GM18907 (cell line): ENCODE results near the gene TBL1XR1.
A peak's percentile ranks its signal among the peaks of the same experiment; 100 is the strongest.

Experiments used
- ATAC-seq: cut with Tn5 transposase; IDR thresholded peaks from one replicate; pipeline ENCODE4 v1.9.1; 2021; ENCODE audit warnings: mild to moderate bottlenecking, moderate library complexity; ENCODE audit not compliant: unreplicated experiment

The TBL1XR1 gene

DNA sequence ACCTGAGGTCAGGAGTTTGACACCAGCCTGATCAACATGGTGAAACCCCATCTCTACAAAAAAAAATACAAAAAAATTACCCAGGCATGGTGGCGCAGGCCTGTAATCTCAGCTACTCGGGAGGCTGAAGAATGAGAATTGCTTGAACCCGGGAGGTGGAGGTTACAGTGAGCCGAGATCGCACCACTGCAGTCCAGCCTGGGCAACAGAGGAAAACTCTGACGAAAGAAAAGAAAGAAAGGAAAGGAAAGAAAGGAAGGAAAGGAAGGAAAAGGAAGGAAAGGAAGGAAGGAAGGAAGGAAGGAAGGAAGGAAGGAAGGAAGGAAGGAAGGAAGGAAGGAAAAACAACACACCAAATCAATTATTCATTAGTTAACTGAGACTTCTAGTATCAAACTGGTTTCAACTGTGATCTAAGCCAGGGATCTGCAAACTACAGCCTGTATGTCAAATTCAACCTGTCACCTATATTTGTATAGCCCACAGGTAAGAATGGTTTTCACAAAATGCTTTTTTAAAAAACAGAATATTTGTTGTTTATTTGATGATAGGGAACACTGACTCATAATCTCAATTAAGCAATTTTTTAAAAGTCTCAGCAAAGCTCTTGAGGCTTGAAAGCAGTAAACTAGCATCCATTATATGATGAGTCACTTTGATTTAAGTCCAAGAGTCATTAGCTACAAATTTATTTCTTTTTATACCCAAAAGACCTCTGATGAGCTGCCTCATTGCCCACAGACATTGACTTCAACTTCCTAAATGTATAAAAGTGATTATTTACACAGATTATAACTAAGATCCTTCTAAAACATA is 127.6 kb downstream of the TBL1XR1 start:
- ATAC-seq: no peak

- no peak for ATAC-seq
Observed at GRCh38 chr3:177068967-177069366, 128.3 kb downstream of the TBL1XR1 start.

- ATAC-seq: no peak
Observed at GRCh38 chr3:177066068-177066467, 131.2 kb downstream of the TBL1XR1 start.

- no peak for ATAC-seq
Observed at GRCh38 chr3:177065285-177066033, 131.8 kb downstream of the TBL1XR1 start.

DNA sequence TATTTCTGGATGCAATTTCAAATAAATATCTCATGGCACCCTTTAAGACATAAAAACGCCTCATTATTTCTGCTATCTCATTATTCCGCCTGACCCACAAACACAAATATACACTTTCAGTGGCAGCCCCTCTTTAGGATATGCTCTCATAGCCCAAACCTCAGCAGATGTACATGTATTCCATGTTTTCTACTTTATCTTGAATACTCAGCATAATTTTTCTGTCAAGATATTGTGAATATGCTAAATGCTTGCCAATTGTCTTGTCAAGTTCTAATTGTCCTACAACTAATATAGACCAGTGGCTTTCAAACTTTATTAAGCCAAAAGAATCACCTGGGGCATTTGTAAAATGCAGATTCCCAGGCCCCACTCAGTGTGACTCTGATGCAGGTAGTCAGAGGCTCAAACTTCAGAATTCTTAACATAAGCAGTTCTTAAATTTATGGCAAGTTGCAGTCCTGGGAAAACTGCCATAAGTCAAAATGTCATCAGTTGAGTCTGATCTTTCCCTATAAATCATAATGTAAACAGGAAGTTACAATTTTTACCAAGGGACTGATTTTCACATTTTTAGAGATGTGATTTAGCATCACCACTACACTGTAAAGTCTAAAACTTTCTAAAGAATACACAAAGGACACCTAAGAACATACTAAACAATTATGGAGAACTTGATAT is 135.1 kb downstream of the TBL1XR1 start:
- no peak for ATAC-seq

GRCh38 chr3:177061369-177061768 is 135.9 kb downstream of the TBL1XR1 start:
- no peak for ATAC-seq

- ATAC-seq: no peak
Observed at GRCh38 chr3:177060492-177060891, 136.8 kb downstream of the TBL1XR1 start.

- no peak for ATAC-seq
Observed at GRCh38 chr3:177058648-177059047, 138.6 kb downstream of the TBL1XR1 start.

DNA sequence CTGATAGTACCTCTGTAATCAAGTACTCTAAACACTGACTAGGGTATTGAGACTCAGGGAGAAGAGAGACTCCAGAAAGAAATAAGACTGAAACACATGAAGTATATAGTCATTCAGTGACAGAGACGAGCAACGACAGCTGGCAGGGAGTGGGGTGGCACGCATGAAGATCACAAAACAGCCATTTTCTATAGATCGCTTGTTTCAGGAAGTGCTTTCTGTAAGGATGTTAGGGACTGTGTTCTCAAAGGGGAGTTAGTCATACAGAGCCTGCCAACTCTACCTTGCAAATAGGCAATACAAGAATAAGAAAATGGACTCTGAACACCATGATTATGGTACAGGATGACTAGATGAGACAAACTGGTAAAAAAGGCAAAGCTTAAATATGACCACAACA is 139.5 kb downstream of the TBL1XR1 start:
- peak; percentile 98 for ATAC-seq

DNA sequence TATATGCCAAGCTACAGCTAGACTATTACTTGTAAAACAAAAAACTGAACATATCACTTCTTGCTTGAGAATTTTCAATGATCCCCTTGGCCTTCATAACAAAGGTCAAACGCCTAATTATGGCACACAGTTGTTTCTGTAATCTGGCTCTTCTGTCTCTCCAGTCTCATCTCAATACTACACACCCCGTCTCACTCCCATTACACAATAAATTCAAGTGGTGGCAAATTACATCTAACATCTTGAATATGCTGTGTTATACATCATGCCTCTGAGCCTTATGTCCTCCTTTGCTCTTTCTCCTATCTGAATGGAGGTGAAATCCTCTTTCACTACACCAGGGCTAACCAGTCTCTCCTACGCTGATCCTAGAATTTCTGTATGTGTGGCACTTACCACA is 140.4 kb downstream of the TBL1XR1 start:
- ATAC-seq: no peak

GRCh38 chr3:177055605-177056571 is 141.4 kb downstream of the TBL1XR1 start:
- no peak for ATAC-seq

DNA sequence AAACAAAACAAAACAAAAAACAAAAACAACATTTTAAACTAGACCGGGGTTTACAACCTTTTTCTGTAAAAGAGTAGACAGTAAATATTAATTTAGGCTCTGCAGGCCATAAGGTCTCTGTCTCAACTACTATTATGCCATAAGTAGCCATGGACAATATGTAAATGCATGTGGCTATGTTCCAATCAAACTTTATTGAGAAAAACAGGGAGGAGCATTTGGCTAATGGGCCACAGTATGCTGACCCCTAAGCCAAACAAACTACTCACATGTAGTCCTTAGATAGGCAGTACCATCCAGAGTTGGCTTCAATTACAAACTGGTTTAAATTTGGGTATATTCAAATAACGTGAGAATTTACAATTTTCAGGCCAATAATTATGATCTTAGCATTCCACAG is 144.2 kb downstream of the TBL1XR1 start:
- no peak for ATAC-seq

GRCh38 chr3:177051411-177051810 is 145.9 kb downstream of the TBL1XR1 start:
- no peak for ATAC-seq

DNA sequence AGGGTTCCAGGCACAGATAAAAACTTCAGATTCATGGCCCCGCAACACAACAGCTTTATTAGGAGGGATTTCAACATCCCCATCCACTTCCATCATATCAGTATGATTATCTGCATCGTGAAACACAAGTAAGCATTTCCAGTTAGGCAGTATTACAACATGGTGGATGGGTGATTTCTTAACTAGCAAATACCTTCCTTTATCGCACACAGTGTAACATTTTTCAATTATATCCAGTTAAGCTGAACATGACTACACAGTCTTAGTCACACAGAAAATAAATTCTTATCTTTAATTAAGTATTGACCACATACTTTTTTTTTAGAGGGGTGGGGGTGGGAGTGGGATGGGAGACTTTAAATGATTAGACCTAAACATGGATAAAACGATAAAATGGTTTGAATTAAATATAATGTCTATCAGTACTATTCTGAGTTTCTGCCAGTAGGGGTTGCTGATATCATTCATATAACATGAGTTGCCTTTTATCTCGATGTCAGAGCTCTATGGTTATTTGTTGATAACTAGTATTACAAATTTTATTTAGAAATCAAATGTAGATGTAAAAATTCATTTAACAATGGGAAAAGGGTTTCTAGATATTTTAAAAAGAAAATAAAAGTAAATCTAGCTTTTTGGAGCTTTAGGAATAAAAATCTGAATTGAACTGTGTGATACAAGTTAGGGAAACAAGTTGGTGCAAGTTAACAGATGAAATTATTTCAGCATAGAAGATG is 146.6 kb downstream of the TBL1XR1 start:
- peak; percentile 72 for ATAC-seq

DNA sequence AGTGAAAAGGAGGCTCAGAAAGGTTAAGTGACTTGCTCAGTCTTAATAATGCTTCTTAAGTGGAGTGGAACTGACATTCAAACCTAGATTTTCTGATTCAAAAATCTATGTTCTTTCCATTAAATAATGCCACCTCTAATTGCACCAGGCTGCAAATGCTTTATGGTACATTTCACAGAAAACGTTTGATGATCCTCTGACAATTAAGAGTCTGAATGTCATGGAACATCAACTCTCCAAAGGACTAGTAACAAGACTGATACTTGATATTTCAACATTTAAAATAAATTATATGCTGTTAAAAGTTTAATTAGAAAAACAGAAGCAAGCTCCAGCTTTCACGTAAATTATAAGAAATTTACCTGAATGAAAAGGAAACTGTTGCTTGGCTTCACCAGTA is 151.5 kb downstream of the TBL1XR1 start:
- ATAC-seq: no peak

GRCh38 chr3:177045222-177045621 is 152.1 kb downstream of the TBL1XR1 start:
- no peak for ATAC-seq

GRCh38 chr3:177041730-177042551 is 155.3 kb downstream of the TBL1XR1 start:
- peak; percentile 69 for ATAC-seq

DNA sequence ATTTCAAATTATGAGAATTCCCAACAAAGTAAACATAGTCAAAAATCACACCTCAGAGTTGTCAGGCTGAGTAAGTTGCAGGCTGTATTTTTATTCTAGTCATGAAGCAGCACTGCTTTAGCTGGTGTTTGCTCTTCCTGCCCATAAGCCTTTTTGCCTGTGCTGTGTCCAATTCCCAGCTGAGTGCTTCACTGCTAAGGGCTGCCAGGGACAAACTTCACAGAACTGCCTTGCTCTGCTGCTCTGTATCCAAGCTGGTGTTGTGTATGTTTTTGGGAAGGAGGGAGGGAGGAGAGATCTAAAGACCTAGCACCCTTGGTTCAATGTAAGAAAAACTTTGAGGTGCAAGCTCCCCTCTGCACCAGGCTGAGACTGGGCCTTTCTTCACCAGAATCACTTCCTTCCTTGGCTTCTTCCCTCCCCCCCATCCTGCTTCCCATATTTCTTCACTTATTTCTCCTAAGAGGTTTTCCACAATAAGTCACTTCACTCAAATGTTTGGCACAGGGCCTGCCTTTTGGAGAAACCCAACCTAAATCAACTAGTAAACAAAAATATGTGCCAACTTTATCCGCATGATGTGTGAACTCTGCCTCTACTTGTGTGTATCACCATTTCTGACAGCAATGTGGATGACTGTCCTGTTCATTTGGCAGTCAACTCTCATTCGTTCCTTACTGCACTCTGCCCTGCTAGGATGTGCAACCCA is 156.1 kb downstream of the TBL1XR1 start:
- peak; percentile 5 for ATAC-seq
